ENCODE results near the gene CSH1.

DNA sequence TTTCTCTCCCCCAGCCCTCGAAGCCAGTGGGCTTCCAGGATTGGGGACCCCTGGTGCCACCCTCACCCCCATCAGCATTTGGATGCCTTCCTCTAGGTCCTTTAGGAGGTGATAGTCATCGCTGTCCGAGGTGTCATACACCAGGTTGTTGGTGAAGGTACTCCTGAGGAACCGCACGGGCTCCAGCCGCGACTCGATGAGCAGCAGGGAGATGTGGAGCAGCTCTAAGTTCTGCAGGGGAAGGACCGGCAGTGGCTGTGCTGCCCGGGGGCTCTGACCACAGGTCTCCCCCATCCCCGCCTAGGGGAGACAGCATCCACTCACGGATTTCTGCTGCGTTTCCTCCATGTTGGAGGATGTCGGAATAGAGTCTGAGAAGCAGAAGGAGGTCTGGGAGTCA lies 13.7 kb upstream of the CSH1 start:
- TF ChIP-seq, protein P1, sequence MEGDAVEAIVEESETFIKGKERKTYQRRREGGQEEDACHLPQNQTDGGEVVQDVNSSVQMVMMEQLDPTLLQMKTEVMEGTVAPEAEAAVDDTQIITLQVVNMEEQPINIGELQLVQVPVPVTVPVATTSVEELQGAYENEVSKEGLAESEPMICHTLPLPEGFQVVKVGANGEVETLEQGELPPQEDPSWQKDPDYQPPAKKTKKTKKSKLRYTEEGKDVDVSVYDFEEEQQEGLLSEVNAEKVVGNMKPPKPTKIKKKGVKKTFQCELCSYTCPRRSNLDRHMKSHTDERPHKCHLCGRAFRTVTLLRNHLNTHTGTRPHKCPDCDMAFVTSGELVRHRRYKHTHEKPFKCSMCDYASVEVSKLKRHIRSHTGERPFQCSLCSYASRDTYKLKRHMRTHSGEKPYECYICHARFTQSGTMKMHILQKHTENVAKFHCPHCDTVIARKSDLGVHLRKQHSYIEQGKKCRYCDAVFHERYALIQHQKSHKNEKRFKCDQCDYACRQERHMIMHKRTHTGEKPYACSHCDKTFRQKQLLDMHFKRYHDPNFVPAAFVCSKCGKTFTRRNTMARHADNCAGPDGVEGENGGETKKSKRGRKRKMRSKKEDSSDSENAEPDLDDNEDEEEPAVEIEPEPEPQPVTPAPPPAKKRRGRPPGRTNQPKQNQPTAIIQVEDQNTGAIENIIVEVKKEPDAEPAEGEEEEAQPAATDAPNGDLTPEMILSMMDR (IDR thresholded peaks at IDR 0.05) = no peak
- TF ChIP-seq POLR2A (IDR thresholded peaks at IDR 0.05) = no peak

All from body of pancreas (tissue), 4 donors.